GM19043 (cell line): ENCODE data around the gene BIRC5.

ENCODE experiments used
- ATAC-seq: cut with Tn5 transposase; IDR thresholded peaks from one replicate; pipeline ENCODE4 v1.9.1; 2021; ENCODE audit warnings: low read depth; ENCODE audit not compliant: unreplicated experiment

The BIRC5 gene

DNA sequence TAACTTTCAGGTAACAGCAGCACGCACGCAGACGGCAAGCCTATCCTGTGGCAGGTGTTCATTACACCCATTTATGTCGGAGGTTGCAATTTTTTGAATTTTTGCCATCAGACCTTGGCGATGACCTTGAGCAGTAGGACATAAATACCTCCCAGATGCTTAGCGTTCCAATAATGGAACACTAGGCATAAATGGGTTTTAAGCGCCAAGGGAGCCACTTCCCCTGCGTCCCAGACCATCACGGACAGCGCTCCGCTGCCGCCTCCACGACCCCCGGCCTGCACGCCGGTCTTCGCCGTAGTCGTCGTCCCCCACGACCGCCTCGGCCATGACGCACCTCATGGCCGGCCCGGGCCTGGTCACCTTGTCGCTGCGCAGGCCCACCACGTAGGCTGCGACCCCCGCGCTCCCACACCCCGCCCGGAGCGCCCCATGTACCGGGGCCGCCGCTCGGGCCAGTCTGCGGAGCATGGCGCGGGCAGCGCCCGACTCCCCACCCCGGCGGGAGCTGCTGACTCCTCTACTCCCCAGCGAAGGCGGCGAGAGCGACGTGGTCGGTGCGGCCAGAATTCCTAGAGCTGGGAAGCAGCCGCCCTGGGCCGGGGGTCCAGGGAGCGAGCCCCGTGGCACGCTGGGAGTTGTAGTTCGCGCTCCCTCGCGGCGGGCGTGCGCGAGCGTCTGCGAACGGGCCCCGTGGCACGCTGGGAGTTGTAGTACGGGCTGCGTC lies 40.1 kb downstream of the BIRC5 start:
- no peak for ATAC-seq

DNA sequence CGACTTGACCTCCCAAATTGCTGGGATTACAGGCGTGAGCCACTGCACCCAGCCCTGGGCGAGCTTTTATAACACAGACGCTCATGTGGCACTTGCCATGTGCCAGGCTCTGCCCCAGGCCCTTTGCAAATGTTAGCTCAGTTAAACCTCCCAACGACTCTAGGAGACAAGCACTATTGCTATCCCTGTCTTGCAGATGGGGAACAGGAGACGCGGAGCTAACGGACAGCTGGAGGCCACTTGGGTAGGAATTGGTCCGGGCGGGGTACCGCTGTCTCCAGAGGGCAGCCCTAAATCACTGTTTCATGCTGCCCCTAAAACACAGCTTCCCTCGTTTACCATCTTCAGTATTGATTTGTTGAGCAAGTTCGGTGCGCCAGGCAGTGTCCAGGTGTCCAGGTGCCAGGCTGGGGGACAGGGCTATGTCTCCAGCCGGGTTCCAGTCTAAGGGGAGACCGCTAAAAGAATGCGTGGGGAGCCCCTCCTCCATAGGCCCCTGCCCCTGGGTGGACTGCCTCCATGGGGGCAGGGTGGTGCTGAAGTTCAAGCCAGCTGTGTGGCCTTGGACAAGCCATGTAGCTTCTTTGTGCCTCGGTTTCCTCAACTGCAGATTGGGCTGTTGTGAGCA lies 41.1 kb downstream of the BIRC5 start:
- ATAC-seq, result no peak

DNA sequence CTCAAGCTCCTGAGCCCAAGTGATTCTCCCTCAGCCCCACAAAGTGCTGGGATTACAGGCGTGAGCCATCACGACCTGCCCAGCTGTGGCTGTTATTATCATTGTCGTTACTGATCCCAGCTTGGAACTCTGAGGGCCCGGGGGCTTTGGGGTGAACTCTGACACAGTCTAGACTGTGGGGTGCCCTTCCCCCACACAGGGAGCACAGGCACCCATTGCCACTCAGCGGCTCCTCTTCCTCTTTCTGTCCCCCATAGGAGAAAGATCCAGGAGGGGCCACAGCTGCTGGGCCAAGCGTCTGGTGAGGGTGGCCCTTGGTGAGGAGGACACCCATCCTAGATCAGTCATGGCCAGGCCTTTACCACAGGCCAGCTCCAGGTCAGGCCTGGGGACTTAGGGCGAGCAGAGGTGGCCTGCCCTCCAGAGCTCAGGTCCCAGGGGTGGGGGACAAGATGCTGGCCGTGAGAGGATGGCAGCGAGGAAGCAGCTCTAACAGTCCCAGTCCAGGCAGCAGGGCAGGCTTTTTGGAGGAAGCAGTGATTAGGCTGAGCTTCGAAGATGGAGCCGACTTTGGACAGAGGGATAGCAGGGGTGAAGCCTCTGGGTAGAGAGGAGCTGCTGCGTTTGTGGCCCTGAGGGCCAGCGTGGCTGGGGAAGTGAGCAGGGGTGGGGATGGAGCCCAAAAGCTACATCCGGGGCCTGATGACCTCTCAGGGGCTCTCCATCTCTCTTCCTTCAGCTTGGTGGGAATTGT lies 42.1 kb downstream of the BIRC5 start:
- ATAC-seq, result no peak

DNA sequence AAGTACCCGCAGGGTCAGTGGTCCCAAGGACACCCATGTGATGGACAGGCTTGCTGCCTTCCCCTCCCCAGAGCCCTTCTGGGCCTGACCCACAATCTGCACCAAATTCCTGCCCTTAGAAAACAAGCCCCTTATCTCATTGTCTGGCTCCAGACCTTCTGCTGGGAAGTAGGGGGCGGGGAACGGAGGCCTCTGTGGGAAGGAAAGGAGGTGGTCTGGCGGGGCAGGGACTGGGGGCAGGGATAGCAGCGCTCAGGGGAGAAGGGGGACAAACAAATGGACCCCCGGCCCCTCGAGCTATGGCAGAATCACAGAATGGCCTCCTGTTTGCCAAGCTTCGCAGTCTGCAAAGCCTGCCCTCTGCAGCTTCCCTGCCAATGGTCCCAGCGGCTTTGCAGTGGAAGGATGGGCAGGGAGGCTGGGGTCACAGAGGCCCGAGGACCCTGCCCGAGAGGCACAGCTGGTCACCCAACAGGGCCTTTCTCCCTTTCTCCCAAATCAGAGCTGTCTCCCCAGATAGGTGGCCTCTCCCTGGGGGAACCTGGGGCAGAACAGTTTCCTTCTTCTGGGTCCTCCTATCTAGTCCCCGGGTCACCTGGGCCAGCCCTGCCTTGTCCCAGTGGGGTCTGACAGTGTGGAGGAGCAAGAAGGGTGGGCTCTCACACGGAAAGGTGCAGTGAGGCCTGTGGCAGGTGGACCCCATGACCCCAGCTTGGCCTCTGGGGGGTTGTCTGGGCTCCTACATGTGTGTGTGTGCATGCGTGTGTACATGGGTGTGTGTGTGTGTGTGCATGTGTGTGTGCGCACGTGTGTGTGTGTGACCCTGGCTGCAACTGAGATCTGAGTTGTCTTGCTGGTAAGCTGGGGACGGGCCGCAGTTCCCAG lies 42.9 kb downstream of the BIRC5 start:
- ATAC-seq, result no peak

DNA sequence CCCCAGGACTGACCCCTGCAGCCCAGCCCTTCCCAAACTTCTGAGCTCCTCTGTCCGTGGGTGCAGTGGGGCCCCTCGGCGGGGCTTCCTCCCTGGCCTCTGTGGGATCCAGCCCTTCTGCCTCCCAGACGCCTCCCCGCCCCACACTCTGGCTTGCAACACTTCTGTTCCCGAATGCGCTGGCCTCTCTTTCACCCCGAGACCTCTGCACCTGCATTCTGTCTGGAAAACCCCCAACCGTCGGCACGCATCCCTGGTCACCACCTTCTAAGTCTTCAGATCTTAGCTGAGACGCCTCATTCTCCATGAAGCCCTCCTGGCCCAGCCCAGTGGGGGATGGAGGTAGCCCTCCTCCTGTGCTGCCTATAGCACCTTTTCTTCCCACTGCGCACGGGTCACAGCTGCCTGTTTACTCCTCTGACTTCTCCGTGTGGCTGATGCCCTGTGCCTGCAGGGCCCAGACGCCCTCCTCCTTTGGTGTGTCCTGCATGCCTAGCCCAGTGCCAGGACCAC lies 43.8 kb downstream of the BIRC5 start:
- no peak for ATAC-seq

DNA sequence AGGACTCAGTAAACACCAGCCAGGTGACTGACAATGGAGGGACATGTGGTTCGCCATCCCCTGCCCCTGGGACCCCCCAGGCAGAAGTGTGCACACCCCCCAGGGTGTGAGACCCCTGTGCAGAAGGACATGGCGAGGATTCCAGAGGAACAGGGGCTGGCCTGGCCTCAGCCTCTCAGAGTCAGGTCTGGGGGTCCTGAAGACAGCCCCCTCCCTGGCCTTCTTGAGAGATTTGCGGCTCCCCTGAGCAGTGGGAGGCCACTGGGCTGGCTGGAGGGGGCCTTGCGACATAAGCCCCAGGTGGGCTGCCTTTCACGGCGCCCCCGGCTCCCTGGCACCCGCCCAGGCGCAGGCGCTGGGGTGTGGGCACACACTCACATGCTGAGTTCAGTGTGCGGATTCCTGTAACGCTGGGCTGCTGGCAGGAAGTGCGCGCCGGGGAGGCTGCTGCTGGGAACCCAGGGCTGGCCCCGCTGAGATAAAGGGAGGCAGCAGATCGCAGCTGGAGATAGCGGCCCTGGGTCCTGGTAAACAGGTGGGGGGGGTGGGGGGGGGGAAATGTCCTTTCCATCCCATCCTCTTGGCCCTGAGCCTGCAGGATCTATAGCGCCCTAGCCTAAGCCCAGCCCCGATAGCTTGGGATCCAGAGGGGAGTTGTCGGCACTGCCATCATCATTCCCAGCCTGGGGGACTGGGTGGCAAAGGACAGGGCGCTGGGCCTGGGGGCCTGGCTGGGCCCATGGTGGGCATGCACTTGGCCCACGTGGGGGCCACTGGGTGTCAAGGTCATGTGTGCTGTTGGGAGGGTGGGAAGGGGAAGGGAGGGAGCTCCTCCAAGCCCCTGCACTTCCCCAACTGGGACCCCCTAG lies 44.5 kb downstream of the BIRC5 start:
- no peak for ATAC-seq

DNA sequence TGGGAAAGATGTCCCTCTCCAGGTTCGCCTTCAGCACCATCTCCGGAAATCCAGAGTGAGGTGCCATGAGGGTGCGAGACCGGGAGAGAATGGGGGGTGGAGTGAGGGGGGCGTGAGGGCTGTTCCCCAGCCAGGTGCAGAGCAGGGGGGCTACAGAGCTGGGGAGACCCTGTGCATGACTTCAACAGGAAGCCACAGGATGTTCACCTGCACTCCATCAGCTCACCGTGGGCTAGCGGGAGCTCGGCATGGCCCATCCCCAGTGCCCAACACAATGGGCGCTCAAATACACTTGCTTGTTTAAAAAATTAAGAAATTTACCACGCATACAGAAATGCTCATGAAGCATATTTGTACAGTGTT lies 45.1 kb downstream of the BIRC5 start:
- no peak for ATAC-seq

DNA sequence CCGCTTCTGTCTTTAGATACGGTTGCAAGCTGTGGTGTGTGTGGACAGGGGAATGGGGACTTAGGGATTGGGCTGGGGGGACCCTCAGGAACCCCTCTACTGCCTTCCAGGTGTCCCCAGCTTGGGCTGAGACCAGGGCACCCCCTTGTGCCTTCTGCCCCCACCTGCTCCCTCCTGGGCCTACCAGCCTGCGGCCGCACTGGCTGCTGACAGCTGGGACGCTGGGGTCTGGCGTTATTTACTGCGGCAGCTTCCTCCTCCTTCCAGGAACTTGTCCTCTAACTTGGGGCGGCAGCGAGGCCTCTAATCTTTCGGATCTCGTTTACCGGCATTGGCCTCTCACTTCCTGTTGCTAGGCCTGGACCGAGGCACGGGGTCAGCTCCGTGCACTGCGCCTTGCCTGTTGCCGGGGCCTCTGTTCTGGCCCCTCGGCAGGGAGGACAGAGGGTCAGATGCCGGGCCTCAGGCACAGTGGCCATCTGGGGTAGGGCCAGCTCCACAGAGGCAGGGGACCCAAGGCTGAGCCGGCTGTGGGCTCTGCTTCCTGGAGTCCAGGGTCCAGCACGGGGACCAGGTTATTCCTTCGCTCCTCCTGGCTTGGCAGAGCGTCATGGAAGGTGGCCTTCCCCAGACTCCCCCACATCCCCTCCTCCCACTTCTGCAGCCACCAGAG lies 49.1 kb downstream of the BIRC5 start:
- no peak for ATAC-seq

DNA sequence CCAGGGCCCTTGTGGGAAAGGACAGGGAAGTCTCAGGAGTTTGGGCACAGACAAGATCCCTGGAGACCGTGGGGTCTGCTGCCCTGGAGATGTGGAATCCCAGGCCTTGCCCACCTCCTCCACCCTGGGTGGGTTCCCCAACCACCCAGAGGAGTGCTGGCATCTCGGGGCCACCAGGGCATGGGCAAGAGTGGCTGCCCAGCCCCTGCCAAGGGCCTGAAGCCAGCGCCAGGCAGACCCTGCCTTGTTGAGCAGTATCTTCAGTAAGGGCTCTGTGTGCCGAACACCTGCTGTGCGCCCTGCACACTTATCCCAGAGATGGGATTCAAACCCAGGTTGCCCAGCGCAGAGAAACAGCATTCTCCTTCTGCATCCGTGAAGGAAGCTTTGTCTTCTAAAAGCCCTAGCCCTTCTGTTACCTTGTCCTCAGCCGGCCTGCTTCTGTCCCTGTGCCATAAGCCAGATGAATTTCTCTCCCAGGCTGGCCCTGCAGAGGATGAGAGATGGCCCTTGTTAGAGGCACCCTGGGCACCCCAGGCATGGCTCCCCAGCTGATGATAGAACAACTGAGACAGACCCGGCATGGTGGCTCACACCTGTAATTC lies 49.8 kb downstream of the BIRC5 start:
- no peak for ATAC-seq

DNA sequence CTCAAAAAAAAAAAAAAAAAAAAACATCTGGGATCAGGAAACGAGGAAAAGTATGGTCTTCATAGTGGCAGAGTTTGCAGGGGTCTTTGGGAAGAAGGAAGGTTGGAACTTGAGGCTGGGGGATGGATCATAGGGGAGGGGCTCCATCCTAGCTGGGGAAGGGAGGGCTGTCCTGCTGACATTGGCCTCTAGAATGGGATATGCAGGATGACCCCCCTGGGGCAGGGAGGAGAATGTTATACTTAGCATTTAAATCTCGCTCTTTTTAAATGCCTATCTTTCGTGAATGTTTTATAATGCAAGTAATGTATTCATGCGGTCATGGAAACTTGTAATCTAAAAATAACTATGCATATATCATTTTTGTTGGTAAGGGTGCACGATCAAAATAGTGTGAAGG lies 50.5 kb downstream of the BIRC5 start:
- ATAC-seq, result no peak

DNA sequence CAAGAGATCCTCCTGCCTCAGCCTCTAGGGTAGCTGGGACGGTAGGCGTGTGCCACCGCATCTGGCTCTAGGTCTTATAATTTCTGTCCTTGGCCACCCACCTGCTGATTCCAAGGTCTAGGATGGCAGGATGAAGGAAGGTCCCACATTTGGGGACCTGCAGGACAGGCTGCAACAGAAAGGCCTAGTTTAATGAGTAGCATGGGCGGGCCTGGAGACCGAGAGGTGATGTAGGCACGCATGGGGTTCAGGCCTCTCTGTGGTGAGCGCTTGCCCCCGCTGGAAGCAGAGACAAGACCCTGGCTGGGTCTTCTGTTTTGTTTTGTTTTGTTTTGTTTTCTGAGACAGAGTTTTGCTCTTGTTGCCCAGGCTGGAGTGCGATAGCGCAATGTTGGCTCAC lies 51.1 kb downstream of the BIRC5 start:
- no peak for ATAC-seq

DNA sequence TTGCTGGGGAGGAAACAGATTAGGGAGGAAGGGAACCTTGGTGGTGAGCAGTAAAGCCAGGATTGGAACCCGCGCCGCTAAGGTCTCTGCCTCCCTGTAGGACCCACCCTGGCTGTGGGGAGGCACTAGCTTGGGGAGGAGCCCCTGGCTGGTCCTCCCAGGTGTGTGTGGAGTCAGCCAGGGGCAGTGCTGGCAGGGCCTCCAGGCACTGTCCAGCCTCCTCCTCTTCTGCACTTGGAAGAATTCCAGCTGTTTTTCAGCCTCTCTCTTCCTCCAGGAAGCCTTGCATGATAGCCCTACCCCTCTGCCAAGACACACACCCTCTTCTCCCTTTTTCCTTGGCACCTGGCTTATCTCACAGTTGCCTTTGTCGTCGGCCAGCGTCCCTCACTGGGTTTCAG lies 52.2 kb downstream of the BIRC5 start:
- no peak for ATAC-seq

DNA sequence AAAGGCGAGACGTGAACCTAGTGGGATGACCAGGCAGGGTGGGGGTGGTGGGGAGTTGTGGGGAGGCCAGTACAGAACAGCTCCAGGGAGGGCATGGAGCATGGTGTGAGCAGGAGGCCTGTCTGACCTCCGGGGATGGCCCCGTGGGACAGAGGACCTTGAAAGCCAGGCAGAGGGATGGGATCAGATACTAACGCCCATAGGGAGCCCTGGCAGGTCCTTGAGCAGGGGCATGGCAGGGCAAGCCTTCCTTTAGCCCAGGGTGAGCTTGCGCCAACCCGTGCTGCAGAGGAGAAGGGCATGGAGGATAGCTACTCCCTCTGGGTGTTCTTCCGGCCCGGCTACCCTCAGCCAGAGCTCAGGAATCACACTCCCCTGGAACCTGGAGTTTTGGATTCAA lies 52.7 kb downstream of the BIRC5 start:
- ATAC-seq, result no peak

DNA sequence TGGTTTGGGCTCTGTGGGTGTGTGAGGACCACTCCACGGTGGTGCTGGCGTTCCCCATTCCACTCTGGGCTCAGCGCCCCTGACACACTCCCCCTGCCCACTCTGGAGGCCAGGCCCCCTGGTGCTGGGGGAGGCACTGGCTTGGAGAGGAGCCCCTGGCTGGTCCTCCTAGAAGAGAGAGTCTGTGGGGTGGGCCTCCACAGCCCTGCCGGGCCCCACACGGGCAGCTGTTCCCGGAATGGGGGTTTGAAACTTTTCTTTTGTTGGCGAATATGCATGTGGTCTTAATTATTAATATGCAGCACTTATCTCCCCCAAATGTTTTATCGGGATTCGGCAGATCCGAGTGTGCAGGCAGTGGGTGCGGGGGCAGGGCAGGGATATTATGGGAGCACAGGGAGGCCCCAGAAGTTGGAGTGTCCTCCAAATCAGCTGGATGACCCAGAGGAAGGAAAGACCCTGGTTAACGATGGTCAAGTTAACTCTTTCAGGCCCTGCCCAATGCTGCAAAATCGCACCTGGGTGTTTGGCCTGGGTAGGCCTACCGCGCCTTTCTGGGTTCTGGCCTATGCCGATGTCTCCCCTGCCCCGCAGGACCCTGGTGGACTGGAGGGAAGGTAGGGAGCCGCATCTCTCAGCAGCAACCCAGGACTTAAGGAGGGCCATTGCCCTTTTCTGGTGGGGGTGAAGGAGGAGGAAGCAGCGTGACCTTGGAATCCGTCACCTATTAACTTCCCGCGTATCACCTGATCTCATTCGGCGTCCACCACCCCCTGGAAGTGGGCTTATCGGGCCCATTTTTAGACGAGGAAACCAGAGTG lies 53.4 kb downstream of the BIRC5 start:
- no peak for ATAC-seq

DNA sequence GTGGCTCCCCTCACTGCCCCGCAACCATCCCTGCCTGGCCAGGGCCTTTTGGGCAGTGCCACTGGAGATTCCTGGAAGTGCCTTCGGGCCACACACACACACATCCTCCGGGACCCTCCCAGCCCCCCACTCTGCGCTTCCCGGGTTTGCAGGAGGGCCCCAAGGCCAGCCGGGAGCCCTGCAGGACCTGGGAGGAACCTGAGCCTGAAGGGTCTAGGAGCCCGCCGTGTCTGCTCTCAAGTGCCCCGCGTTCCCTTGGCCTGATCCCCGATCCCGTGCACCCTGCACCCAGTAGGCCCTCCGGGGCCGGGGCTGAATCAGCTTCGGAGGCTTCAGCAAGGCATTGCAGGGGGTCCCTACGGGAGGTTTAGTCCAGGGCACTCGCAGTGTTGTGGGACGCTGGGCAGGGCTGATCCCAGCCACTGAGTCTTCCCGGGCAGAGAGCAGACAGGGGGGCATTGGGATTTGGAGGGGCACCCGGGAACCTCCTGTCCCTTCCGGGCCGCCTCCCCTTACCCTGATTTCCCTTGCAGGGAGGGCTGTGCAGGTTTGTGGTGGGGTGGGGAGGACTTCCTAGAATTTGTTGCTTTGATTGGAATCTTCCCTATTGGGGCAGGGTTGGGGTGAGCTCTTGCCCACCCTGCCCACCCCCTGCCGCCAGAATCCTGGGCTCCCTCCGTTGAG lies 54.3 kb downstream of the BIRC5 start:
- ATAC-seq, result no peak

DNA sequence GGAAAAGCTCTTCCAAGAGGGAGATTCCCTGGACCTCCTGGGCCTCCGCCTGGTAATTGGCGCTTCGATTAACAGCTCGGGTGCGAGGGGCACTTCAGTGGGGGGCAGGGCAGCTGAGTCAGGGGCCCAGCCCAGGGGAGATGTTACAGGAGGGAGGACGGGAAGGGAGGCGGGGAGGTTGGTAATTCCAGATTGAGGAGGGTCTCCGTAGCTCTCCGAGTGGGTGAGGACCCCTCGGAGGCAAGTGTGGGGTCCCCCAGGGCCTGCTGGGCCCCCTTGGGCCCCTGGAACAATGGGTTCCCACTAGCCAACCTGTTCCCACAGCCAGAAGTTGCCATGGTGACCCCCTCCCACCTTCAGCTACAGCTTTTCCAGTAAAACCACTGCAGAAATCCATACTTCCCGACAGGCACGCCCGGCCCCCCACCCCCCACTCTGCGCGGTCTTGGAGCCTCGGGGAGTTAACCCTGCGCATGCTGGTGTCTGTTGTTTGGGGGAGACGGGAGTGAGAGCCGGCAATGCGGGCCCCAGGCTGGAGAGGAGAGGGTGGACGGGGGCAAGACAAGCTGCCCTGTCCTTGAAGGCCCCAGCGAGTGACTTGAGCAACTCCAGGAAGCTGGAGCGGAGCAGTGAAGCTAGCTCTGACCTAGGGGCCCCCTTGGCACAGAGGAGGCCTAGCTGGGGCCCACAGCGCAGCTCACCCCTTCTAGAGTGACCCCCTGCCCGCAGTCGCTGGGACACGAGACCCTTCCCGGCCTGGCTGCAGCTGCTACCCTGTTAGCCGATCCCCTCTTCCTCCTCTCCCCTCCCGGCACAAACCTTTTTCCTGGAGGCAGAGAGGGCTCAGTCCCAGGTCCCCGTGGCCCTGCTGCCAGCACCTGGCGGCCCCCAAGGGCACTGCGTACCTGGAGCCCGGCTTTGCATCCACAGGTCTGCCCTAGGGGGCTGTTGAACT lies 55.2 kb downstream of the BIRC5 start:
- ATAC-seq, result no peak
